HL-60 (cell line): ENCODE results near the gene SPTBN1.

Experiments
- DNase-seq, 2 experiments: peaks; one replicate each; pipeline ENCODE4 v3.0.0-alpha.2; 2010 to 2020; ENCODE audit warnings: low read depth in 1 of 2, low spot score in 1 of 2
- H3K27ac ChIP-seq: fragments of 250-450 bp; sonication (Bioruptor Pico); replicated peaks from 2 replicates; pipeline ENCODE4 v1.5.1; 2020; ENCODE audit warnings: mild to moderate bottlenecking, moderate library complexity
- H3K27me3 ChIP-seq: fragments of 250-450 bp; sonication (Bioruptor Pico); 2 replicates; pipeline ENCODE4 v1.5.1; 2021; ENCODE audit warnings: mild to moderate bottlenecking, moderate library complexity; ENCODE audit not compliant: insufficient read depth, poor library complexity, severe bottlenecking
- H3K4me3 ChIP-seq: replicated peaks from 2 replicates; pipeline ENCODE4 v1.5.1; 2011; ENCODE audit warnings: mild to moderate bottlenecking, control low read depth, low read length; ENCODE audit not compliant: insufficient read depth
- CTCF ChIP-seq: IDR thresholded peaks from one replicate; pipeline ENCODE4 v1.5.1; 2011; ENCODE audit warnings: low read length, control low read depth, inconsistent platforms; ENCODE audit not compliant: insufficient read depth
- GABPA ChIP-seq: IDR thresholded peaks from 2 replicates; pipeline ENCODE4 v1.6.1; 2012; ENCODE audit warnings: low read depth
- POLR2AphosphoS5 ChIP-seq: IDR thresholded peaks from 2 replicates; pipeline ENCODE4 v1.6.1; 2012; ENCODE audit warnings: low read depth
- REST ChIP-seq: IDR thresholded peaks from 2 replicates; pipeline ENCODE4 v1.6.1; 2012; ENCODE audit warnings: low read depth; ENCODE audit not compliant: insufficient replicate concordance
- SPI1 ChIP-seq: IDR thresholded peaks from 2 replicates; pipeline ENCODE4 v1.6.1; 2012; ENCODE audit warnings: low read depth, mild to moderate bottlenecking, borderline replicate concordance

Gene SPTBN1

GRCh38 chr2:54709336-54709809, 253.2 kb downstream of the SPTBN1 start:
- Histone ChIP-seq H3K27me3 (peaks cover 6% of the 10 kb centered on the region), H3K4me3 (no peak overlapping the region), H3K27ac (no peak overlapping the region)
- DNase-seq: no peak
- no peak for TF ChIP-seq CTCF
- no peak for TF ChIP-seq SPI1
- TF ChIP-seq POLR2AphosphoS5: no peak
- no peak for TF ChIP-seq REST
- TF ChIP-seq GABPA: no peak

GRCh38 chr2:54710216-54710615, 254.1 kb downstream of the SPTBN1 start:
- TF ChIP-seq CTCF (no peak), SPI1 (no peak), POLR2AphosphoS5 (no peak), GABPA (no peak), REST (no peak)

GRCh38 chr2:54712516-54712915, 256.4 kb downstream of the SPTBN1 start:
- H3K27ac ChIP-seq: no peak overlapping the region
- no peak for DNase-seq
- no peak overlapping the region for H3K4me3 ChIP-seq
- H3K27me3 ChIP-seq: peaks cover 6% of the 10 kb centered on the region
- TF ChIP-seq GABPA (no peak), REST (no peak), CTCF (no peak), POLR2AphosphoS5 (no peak), SPI1 (no peak)

More at GRCh38 chr2:54710216-54710615, 254.1 kb downstream of the SPTBN1 start:
- no peak for DNase-seq
- Histone ChIP-seq H3K27me3 (peaks cover 6% of the 10 kb centered on the region), H3K4me3 (no peak overlapping the region), H3K27ac (no peak overlapping the region)
